Activated T-cell treated with anti-CD3 and anti-CD28 coated beads, Interleukin-2, amount 50 U/mL, for 4 hours (primary cell): ENCODE results near the gene SPRR2E. TPM values are rescaled to one million over a fixed set of nuclear protein-coding genes. Genes with fewer than 3 reads are reported as not detected.
"Not testable (repeated sequence)": the region's sequence is repeated elsewhere in the genome, so short reads cannot be mapped to it uniquely, and the experiment has no call there.

ENCODE experiments used
- ATAC-seq, 2 donors: fragments of 200-7000 bp; cut with Tn5 transposase; one replicate each; pipeline ENCODE4 v1.10.0; 2021
- DNase-seq: peaks from one replicate; pipeline ENCODE4 v3.0.0-alpha.2; 2020
- H3K27me3 Mint-ChIP-seq: one replicate; pipeline ENCODE4 v1.8.0; 2021; ENCODE audit warnings: low read depth, mixed read lengths
- H3K36me3 Mint-ChIP-seq: one replicate; pipeline ENCODE4 v1.8.0; 2022; ENCODE audit warnings: mixed read lengths; ENCODE audit not compliant: insufficient read depth
- H3K4me1 Mint-ChIP-seq: one replicate; pipeline ENCODE4 v1.8.0; 2021; ENCODE audit warnings: low read depth, mixed read lengths
- H3K4me3 Mint-ChIP-seq: one replicate; pipeline ENCODE4 v1.8.0; 2021; ENCODE audit warnings: mild to moderate bottlenecking, moderate library complexity, mixed read lengths
- H3K9me3 Mint-ChIP-seq: one replicate; pipeline ENCODE4 v1.8.0; 2021; ENCODE audit warnings: mixed read lengths
- total RNA-seq, 3 donors: library from RNA; stranded (reverse); gene quantifications; one replicate each; pipeline ENCODE4 v1.2.1, GENCODE V29; 2021

Gene SPRR2E
- total RNA-seq, 3 donors from 2014 or later = not detected

DNA sequence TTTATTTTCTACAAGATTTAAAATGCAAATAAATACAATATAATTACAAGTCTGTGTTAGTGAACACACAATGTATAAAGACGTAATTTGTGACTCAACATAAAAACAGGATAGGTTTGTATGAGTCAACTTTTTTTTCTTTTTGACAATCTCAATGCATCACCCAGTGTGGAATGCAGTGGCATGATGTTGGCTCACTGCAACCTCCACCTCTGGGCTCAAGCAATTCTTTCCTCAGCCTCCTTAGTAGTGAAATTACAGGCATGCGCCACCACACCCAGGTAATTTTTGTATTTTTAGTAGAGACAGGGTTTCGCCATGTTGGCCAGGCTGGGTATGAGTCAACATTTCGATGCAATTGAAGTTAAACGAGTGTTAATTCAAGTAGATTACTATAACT is 5.9 kb upstream of the SPRR2E start:
- Mint-ChIP-seq H3K4me3 (no peak overlapping the region), H3K36me3 (no peaks in the 10 kb centered on the region), H3K9me3 (peaks cover 4% of the 10 kb centered on the region), H3K4me1 (no peaks in the 10 kb centered on the region), H3K27me3 (peaks cover 15% of the 10 kb centered on the region)
- ATAC-seq (no peak), DNase-seq (no peak)

DNA sequence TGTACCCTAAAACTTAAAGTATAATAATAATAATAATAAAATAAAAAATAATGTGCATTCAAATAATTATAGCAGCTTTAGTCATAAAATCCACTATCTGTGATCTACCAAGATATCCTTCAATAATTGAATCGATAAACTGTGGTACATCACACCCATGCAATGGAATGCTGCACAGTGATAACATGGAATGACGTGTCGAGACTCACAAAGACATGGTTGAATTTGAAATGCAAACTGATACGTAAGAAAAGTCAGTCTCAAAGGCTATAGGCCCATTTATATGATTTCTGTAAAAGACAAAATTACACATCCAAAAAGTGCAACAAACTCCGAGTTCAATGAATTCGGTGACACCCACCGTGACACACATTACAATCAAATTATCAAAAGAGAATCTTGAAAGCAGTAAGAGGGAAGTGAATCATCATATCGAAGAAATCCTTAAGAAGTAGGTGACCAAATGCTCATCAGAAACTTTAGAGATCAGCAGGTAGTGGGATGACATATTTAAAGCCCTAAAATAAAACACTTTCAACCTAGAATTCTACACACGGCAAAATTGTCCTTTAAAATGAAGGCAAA is 5.2 kb upstream of the SPRR2E start:
- H3K4me1 Mint-ChIP-seq = no peaks in the 10 kb centered on the region
- DNase-seq (no peak), ATAC-seq (no peak)
- no peaks in the 10 kb centered on the region for H3K36me3 Mint-ChIP-seq
- peaks cover 15% of the 10 kb centered on the region for H3K27me3 Mint-ChIP-seq
- H3K4me3 Mint-ChIP-seq = no peak overlapping the region
- peaks cover 4% of the 10 kb centered on the region for H3K9me3 Mint-ChIP-seq

DNA sequence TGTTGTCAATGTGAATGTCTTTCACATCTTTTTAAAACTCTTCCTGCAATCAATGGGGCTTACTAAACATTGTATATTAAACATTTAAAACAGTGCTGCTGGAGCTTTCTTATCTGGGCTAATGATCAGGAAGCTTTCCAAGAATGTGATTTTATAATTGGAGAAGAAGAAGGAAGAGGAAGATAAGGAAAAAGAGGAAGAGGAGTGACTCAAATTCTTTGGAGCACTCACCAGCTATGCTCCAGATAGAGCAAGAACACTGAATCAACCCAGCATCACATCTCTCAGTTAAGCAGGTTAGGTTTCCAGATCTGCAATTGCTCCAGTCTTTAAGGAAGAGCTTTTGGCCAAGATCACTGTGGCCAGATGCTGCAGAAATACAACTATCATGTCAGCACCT is 1.4 kb upstream of the SPRR2E start:
- no peaks in the 10 kb centered on the region for H3K4me1 Mint-ChIP-seq
- no peaks in the 10 kb centered on the region for H3K9me3 Mint-ChIP-seq
- peaks cover 9% of the 10 kb centered on the region for H3K27me3 Mint-ChIP-seq
- H3K36me3 Mint-ChIP-seq = no peaks in the 10 kb centered on the region
- no peak overlapping the region for H3K4me3 Mint-ChIP-seq
- DNase-seq = no peak
- ATAC-seq = no peak

DNA sequence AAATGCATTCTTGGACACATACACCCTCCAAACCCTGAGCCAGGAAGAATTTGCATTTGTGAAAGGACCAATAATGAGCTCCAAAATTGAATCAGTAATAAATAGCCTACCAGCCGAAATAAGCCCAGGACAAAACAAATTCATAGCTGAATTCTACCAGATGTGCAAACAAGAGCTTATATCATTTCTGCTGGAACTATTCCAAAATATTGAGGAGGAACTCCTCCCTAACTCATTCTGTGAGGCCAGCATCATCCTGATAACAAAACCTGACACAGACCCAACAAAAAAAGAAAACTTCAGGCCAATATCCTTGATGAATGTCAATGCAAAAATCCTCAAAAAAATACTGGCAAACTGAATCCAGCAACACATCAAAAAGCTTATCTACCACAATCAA is 6.7 kb downstream of the SPRR2E start:
- Mint-ChIP-seq H3K9me3 (no peaks in the 10 kb centered on the region), H3K27me3 (peaks cover 22% of the 10 kb centered on the region), H3K4me3 (no peak overlapping the region), H3K36me3 (no peaks in the 10 kb centered on the region), H3K4me1 (no peaks in the 10 kb centered on the region)
- ATAC-seq (no peak), DNase-seq (no peak)

DNA sequence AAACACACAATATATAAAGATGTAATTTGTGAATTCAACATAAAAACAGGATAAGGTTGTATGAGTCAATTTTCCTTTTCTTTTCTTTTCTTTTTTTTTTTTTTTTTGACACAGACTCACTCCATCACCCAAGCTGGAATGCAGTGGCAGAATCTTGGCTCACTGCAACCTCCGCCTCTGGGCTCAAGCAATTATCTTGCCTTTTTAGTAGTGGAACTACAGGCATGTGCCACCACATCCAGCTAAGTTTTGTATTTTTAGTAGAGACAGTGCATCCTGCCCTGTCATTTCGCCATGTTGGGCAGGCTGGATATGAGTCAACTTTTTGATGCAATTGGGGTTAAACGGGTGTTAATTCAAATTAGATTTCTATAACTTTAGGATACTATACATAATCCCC is 12.6 kb downstream of the SPRR2E start:
- Mint-ChIP-seq H3K4me3 (no peak overlapping the region), H3K36me3 (no peaks in the 10 kb centered on the region), H3K27me3 (peaks cover 11% of the 10 kb centered on the region), H3K9me3 (peaks cover 9% of the 10 kb centered on the region), H3K4me1 (no peaks in the 10 kb centered on the region)
- DNase-seq (no peak), ATAC-seq (no peak)

DNA sequence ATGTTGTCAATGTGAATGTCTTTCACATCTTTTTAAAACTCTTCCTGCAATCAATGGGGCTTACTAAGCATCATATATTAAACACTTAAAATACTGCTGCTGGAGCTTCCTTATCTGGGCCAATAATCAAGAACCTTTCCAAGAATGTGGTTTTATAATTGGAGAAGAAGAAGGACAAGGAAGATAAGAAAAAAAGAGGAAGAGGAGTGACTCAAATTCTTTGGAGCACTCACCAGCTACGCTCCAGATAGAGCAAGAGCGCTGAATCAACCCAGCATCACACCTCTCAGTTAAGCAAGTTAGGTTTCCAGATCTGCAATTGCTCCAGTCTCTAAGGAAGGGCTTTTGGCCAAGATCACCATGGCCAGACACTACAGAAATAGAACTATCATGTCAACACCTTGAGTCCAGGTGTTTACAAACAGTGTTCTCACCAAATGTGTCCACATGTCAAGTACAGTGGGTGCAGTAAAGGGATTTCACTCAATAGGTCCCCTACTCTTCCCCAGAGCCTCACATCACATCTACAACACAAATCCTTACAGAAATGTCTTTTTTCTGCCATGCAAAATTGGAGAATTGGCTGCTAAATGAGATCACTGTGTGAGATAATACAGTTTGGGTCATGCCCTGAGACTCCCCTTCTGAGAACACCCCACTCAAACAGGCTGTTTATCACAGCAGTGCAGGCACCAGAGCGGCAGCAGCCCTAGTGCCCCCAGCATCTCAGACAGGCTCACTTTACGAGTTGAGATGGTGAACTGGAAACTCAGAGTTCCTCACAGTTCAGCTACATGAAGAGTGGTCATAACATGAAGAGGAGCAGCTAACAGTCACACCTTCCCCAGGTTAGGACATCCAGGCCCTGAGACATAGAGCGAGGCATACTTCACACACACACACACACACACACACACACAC is 21.3 kb downstream of the SPRR2E start:
- no peaks in the 10 kb centered on the region for H3K4me1 Mint-ChIP-seq
- ATAC-seq (no peak), DNase-seq (no peak)
- H3K36me3 Mint-ChIP-seq = no peaks in the 10 kb centered on the region
- H3K27me3 Mint-ChIP-seq = peaks cover 12% of the 10 kb centered on the region
- H3K9me3 Mint-ChIP-seq = no peaks in the 10 kb centered on the region
- H3K4me3 Mint-ChIP-seq = no peak overlapping the region

DNA sequence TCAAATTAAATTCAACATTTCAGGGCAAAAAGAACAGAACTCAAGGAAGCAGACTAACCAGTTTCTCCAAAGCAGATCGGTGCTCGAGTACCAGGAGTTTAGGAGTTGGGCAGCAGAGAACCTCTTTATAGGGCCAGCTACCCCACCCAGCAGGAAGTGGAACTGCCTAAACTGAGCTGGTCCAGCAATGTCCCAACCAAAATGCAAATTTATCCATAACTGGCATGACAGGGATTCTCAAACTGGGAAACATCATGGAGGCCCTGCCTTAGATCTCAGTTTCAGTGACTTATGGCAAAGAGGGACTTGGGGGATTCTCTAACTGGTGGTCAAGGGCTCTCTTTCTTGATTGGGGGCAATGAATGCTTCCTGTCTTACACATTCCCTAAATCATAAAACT is 22.8 kb downstream of the SPRR2E start, which contains the start of gene SPRR2B:
TSS of gene SPRR2B (minus strand) at position 101 of the 400 bp plus-strand sequence. CDS start 772 bp downstream, outside the sequence.
- Mint-ChIP-seq H3K4me3 (no peak within 1 kb of the TSS), H3K27me3 (peaks cover 11% of the 10 kb centered on the region)

DNA sequence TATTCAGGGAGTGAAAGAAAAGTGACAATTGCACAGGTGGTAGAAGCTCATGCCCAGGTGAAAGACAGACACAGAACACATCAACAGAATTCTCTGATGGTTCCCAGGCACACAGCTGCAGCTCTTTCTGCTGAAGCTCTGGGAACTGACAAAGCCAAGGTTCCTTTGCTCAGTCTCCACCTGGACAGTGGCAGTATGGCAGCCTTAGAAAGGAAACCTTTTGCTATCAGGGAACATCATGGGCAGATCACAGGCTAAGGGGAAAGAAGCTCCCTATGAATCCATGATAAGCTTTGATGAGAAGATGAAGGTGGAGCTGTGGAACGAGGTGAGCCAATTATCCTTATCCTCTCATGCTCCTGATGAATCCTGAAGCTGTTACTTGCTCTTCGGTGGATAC is 24.1 kb downstream of the SPRR2E start:
- peaks cover 21% of the 10 kb centered on the region for H3K27me3 Mint-ChIP-seq
- no peak for ATAC-seq
- no peaks in the 10 kb centered on the region for H3K4me1 Mint-ChIP-seq
- no peak overlapping the region for H3K4me3 Mint-ChIP-seq
- H3K36me3 Mint-ChIP-seq = no peaks in the 10 kb centered on the region
- no peaks in the 10 kb centered on the region for H3K9me3 Mint-ChIP-seq
- DNase-seq = no peak

More for the DNA sequence above, 22.8 kb downstream of the SPRR2E start, which contains the start of gene SPRR2B:
- Mint-ChIP-seq H3K9me3 (no peaks in the 10 kb centered on the region), H3K36me3 (no peaks in the 10 kb centered on the region), H3K4me1 (no peaks in the 10 kb centered on the region)
- DNase-seq (no peak), ATAC-seq (no peak)

DNA sequence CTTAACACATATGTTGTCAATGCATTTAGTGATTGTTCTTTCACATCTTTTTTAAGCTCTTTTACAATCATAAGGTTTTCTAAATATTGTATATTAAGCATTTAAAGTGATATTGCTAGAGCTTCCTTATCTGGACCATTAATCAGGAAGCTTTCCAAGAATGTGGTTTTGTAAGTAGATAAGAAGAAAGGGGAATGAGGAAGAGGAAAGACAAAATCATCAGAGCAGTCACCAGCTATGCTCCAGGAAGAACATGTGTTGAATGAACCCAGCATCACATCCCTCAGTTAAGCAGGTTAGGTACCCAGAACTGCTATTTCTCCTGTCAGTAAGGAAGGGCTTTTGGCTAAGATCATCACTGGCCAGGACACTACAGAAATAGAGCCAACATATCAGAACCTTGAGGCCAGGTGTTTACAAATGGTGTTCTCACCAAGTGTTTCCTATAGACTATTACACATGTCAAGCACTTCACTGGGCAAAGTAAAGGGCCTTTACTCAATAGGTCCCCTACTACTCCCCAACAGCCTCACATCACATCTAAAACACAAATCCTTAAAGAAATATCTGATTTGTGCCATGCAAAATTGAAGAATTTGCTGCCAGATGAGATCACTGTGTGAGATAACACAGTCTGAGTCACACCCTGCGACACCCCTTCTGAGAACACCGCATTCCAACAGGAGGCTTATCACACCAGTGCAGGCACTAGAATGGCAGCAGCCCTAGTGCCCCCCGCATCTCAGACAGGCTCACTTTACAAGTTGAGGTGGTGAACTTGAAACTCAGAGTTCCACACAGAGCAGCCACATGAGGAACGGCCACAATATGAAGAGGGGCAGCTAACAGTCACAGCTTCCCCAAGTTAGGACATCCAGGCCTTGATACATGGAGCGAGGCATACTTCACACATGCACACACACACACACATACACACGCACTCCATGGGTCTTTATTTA is 35.2 kb downstream of the SPRR2E start:
- H3K4me3 Mint-ChIP-seq = no peak overlapping the region
- H3K9me3 Mint-ChIP-seq = no peaks in the 10 kb centered on the region
- ATAC-seq = no peak
- H3K27me3 Mint-ChIP-seq = peaks cover 26% of the 10 kb centered on the region
- DNase-seq = no peak
- no peaks in the 10 kb centered on the region for H3K4me1 Mint-ChIP-seq
- H3K36me3 Mint-ChIP-seq = no peaks in the 10 kb centered on the region

DNA sequence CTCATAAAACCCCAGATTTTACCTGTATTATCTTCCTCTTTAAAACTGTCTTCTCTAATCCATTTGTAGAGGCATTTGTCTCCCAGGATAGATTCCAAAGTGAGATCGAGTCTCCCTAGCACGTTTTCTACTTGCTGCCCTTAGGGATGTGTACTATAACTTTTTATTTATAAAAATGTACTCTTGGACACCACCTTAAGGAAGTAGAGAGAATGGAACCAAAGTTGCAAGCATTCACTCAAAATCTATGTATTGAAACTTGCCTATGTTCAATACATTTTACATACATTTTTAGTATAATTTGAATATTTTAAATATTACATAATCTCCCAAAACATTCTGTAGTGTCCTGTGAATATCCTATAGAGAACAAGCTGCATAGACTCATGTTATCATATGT is 36.2 kb downstream of the SPRR2E start:
- Mint-ChIP-seq H3K9me3 (no peaks in the 10 kb centered on the region), H3K36me3 (no peaks in the 10 kb centered on the region)
- ATAC-seq = no peak

DNA sequence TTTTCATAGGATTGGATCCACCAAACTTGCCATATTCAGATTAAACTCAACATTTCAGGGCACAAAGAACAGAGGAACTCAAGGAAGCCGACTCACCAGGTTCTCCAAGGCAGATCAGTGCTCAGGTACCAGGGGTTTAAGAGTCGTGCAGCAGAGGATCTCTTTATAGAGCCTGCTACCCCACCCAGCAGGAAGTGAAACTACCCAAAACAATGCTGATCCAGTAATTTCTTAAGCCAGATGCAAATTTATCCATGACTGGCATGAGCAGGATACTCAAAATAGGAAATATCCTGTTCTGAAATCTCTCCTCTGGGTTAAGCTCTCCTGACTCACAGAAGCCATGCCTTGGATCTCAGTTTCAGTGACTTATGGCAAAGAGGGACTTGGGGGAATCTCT is 37.0 kb downstream of the SPRR2E start, which contains the start of gene SPRR2A:
TSS of gene SPRR2A (minus strand) at position 138 of the 400 bp plus-strand sequence. CDS start 777 bp downstream, outside the sequence.
- no peak for DNase-seq
- no peak for ATAC-seq
- Mint-ChIP-seq H3K4me1 (no peaks in the 10 kb centered on the region), H3K27me3 (peaks cover 30% of the 10 kb centered on the region), H3K9me3 (no peaks in the 10 kb centered on the region), H3K4me3 (no peak within 1 kb of the TSS), H3K36me3 (no peaks in the 10 kb centered on the region)

More for the DNA sequence above, 36.2 kb downstream of the SPRR2E start:
- no peaks in the 10 kb centered on the region for H3K4me1 Mint-ChIP-seq
- DNase-seq = no peak
- peaks cover 26% of the 10 kb centered on the region for H3K27me3 Mint-ChIP-seq
- H3K4me3 Mint-ChIP-seq = no peak overlapping the region

DNA sequence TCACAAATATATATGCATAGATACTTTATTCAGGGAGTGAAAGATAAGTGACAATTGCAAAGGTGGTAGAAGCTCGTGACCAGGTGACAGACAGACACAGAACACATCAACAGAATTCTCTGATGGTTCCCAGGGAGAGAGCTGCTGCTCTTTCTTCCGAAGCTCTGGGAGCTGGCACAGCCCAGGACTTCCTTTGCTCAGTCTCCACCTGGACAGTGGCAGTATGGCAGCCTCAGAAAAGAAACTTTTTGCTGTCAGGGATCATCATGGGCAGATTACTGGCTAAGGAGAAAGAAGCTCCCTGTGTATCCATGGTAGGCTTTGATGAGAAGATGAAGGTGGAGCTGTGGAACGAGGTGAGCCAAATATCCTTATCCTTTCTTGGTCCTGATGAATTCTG is 38.2 kb downstream of the SPRR2E start:
- H3K27me3 Mint-ChIP-seq = peaks cover 31% of the 10 kb centered on the region
- not testable (repeated sequence) for ATAC-seq, H3K9me3 Mint-ChIP-seq, DNase-seq, H3K4me3 Mint-ChIP-seq, H3K4me1 Mint-ChIP-seq, H3K36me3 Mint-ChIP-seq

DNA sequence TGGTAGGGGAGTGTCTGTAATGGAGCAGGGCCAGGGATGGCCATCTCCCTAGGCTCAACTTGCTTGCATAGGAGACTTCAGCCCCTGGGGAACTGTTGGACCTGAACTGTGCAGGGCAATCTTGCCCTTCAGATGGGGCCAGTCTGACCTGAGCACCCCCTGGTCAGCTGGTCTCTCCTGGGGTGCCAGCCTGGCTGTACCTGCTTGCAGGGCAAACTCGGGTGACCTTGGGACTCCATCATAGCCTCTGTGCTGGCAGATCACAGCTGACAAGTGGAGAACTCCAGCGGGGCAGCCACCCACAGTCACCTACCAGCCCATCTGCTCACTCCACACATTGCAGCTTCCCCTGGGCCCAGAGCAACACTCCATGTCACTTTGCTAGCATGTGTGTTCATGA is 45.1 kb downstream of the SPRR2E start:
- H3K4me1 Mint-ChIP-seq = no peaks in the 10 kb centered on the region
- ATAC-seq (no peak), DNase-seq (no peak)
- H3K36me3 Mint-ChIP-seq = no peaks in the 10 kb centered on the region
- no peaks in the 10 kb centered on the region for H3K9me3 Mint-ChIP-seq
- H3K4me3 Mint-ChIP-seq = no peak overlapping the region
- H3K27me3 Mint-ChIP-seq = peaks cover 31% of the 10 kb centered on the region
